ENCODE results near the gene IGSF5. TPM values are rescaled to one million over a fixed set of nuclear protein-coding genes. Genes with fewer than 3 reads are reported as not detected.

IGSF5 gene
- total and polyA plus RNA-seq, 9 of the 15 experiments (the other 6 are each of a cell fraction or from before 2014, with no cell fraction given): not detected

- no TSS peak for BruUV-seq (replicated peaks)
These were observed 77.1 kb downstream of the IGSF5 start for GRCh38 chr21:39822042-39822441.

GRCh38 chr21:39825250-39825649, 80.3 kb downstream of the IGSF5 start:
- Histone ChIP-seq H3K36me3 (ENCODE audit: control insufficient read depth, insufficient read depth, low read length) (no peaks in the 10 kb centered on the region), H3K27me3 (ENCODE audit: control insufficient read depth in 2 of 2, insufficient read depth in 2 of 2, low read length in 2 of 2) (no peaks in the 10 kb centered on the region), H3K4me1 (replicated peaks in 1 of 2; ENCODE audit: control insufficient read depth in 2 of 2, insufficient read depth in 2 of 2, low read length in 2 of 2) (no peaks in the 10 kb centered on the region), H3K4me2 (ENCODE audit: insufficient read depth, low read length) (no peak overlapping the region), H3K9me3 (replicated peaks; ENCODE audit: control insufficient read depth, insufficient read depth, low read depth, low read length) (no peaks in the 10 kb centered on the region), H3K4me3 (no peak overlapping the region), H3K27ac (ENCODE audit: extremely low read depth, low read depth, low read length) (no peak overlapping the region), H3K9me1 (ENCODE audit: control insufficient read depth, insufficient read depth, low read length) (no peaks in the 10 kb centered on the region), H2AFZ (ENCODE audit: low read depth, low read length) (no peak overlapping the region), H4K20me1 (replicated peaks; ENCODE audit: control insufficient read depth, insufficient read depth, low read length) (no peaks in the 10 kb centered on the region), H3K79me2 (ENCODE audit: control insufficient read depth, insufficient read depth, low read length) (no peaks in the 10 kb centered on the region), H3K9ac (ENCODE audit: insufficient read depth in 1 of 2, low read depth in 2 of 2, low read length in 2 of 2) (no peak overlapping the region)
- CTCF ChIA-PET (ENCODE audit: low intra/inter-chr PET ratio): no interaction called here
- intact Hi-C loops (cut with micrococcal nuclease): no loop called here
- DNase-seq (ENCODE audit: extremely low read depth in 1 of 4, low spot score in 3 of 4) (no peak), ATAC-seq (no peak), FAIRE-seq (no peak)
- POLR2A ChIA-PET: interaction anchor here (0.6 kb wide), 1 partner anchor 247 kb away, joined by 3 read pairs; no protein-coding TSS in a partner anchor
- 0% methylated on average over 1 of the region's 1 CpG for WGBS (ENCODE audit: insufficient coverage, low coverage, missing lambda C conversion rate)
- BruUV-seq (replicated peaks): no TSS peak
- in situ Hi-C loops (cut with MboI): no loop called here
- no peak for TF ChIP-seq KAT8 (IDR thresholded peaks at IDR 0.05; ENCODE audit: low read depth)
- no peak for TF ChIP-seq HDAC6 (IDR thresholded peaks at IDR 0.05; ENCODE audit: low read depth, low read length)
- no peak for TF ChIP-seq USF2 (CRISPR knock-in tag; IDR thresholded peaks at IDR 0.05)
- TF ChIP-seq ZNF224 (CRISPR knock-in tag; IDR thresholded peaks at IDR 0.05): no peak
- no peak for TF ChIP-seq PBX2 (CRISPR knock-in tag; IDR thresholded peaks at IDR 0.05; ENCODE audit: low read depth)
- TF ChIP-seq PBX2 (tag; conservative IDR thresholded peaks at IDR 0.05; ENCODE audit: low read depth): no peak
- no peak for TF ChIP-seq SIX5 (IDR thresholded peaks at IDR 0.05; ENCODE audit: borderline replicate concordance in 1 of 2, insufficient read depth in 1 of 2, low read depth in 1 of 2, low read length in 2 of 2)
- no peak for TF ChIP-seq ZNF511 (CRISPR knock-in tag; IDR thresholded peaks at IDR 0.05)
- no peak for TF ChIP-seq ZBED1 (IDR thresholded peaks at IDR 0.05)
- TF ChIP-seq ZSCAN32 (CRISPR knock-in tag; IDR thresholded peaks at IDR 0.05): no peak
- TF ChIP-seq ZNF436 (CRISPR knock-in tag; IDR thresholded peaks at IDR 0.05): no peak
- TF ChIP-seq ZSCAN29 (IDR thresholded peaks at IDR 0.05): no peak
- TF ChIP-seq ZNF175 (CRISPR knock-in tag; IDR thresholded peaks at IDR 0.05; ENCODE audit: low read depth): no peak
- TF ChIP-seq DPF2 (IDR thresholded peaks at IDR 0.05): no peak

More at GRCh38 chr21:39822042-39822441, 77.1 kb downstream of the IGSF5 start:
- WGBS (ENCODE audit: insufficient coverage, low coverage, missing lambda C conversion rate): 1% methylated on average over 3 of the region's 3 CpGs
- H3K4me1 ChIP-seq (replicated peaks in 1 of 2; ENCODE audit: control insufficient read depth in 2 of 2, insufficient read depth in 2 of 2, low read length in 2 of 2): no peaks in the 10 kb centered on the region
- H4K20me1 ChIP-seq (replicated peaks; ENCODE audit: control insufficient read depth, insufficient read depth, low read length): no peaks in the 10 kb centered on the region
- no peak overlapping the region for H3K9ac ChIP-seq (ENCODE audit: insufficient read depth in 1 of 2, low read depth in 2 of 2, low read length in 2 of 2)
- H3K27me3 ChIP-seq (ENCODE audit: control insufficient read depth in 2 of 2, insufficient read depth in 2 of 2, low read length in 2 of 2): no peaks in the 10 kb centered on the region
- TF ChIP-seq ZNF316 (IDR thresholded peaks at IDR 0.05) (peak; percentile 9; the same call in 1 of the 2 replicates), RBM14 (IDR thresholded peaks at IDR 0.05; ENCODE audit: borderline replicate concordance, insufficient read depth, low read depth, low read length) (no peak)
- DNase-seq (ENCODE audit: extremely low read depth in 1 of 4, low spot score in 3 of 4) (no peak), ATAC-seq (no peak), FAIRE-seq (no peak)
- ChIA-PET POLR2A (no interaction called here), CTCF (ENCODE audit: low intra/inter-chr PET ratio) (no interaction called here)
- no peak overlapping the region for H3K4me3 ChIP-seq
- H3K36me3 ChIP-seq (ENCODE audit: control insufficient read depth, insufficient read depth, low read length): no peaks in the 10 kb centered on the region
- no peaks in the 10 kb centered on the region for H3K79me2 ChIP-seq (ENCODE audit: control insufficient read depth, insufficient read depth, low read length)
- H2AFZ ChIP-seq (ENCODE audit: low read depth, low read length): no peak overlapping the region
- H3K4me2 ChIP-seq (ENCODE audit: insufficient read depth, low read length): no peak overlapping the region
- in situ Hi-C loops (cut with MboI) (no loop called here), intact Hi-C loops (cut with micrococcal nuclease) (no loop called here)
- H3K9me1 ChIP-seq (ENCODE audit: control insufficient read depth, insufficient read depth, low read length): no peaks in the 10 kb centered on the region
- no peak overlapping the region for H3K27ac ChIP-seq (ENCODE audit: extremely low read depth, low read depth, low read length)
- no peaks in the 10 kb centered on the region for H3K9me3 ChIP-seq (replicated peaks; ENCODE audit: control insufficient read depth, insufficient read depth, low read depth, low read length)
